Smooth muscle cell of the coronary artery (primary cell): ENCODE results near the gene HOOK1. TPM values are rescaled to one million over a fixed set of nuclear protein-coding genes. Genes with fewer than 3 reads are reported as not detected.

Experiments
- total RNA-seq: library from RNA; depleted of rRNA; stranded (reverse); fragments of >200 nt; gene quantifications from 2 replicates; pipeline ENCODE4 v1.2.3, GENCODE V29; 2014; ENCODE audit warnings: low replicate concordance

The HOOK1 gene
- 1.5 TPM in 1 of 2 replicates, not detected in the other for total RNA-seq

GRCh38 chr1:59814901-59815825, at the start of gene HOOK1:
HOOK1 (plus strand) TSS chr1:59814949; CDS start chr1:59815118, 169 bp downstream.

Other genes with a start within 250 kb of the HOOK1 start
- gene CYP2J2, start 111.8 kb downstream of the HOOK1 start, total RNA-seq: 0.08 TPM in 1 of 2 replicates, not detected in the other